Choroid plexus epithelial cell (primary cell): Measurements from ENCODE around the gene IL36B.

Experiments
- DNase-seq: peaks from one replicate; pipeline ENCODE4 v3.0.0-alpha.2; 2010; ENCODE audit warnings: low read depth
- H3K4me3 ChIP-seq: 2 replicates; pipeline ENCODE4 v1.5.1; 2011; ENCODE audit warnings: low read depth, mild to moderate bottlenecking, control low read depth, low read length, moderate library complexity
- CTCF ChIP-seq: conservative IDR thresholded peaks from 2 replicates; pipeline ENCODE4 v1.5.1; 2011; ENCODE audit warnings: low read depth, mild to moderate bottlenecking, control low read depth, inconsistent platforms, low read length, moderate library complexity

Gene IL36B

GRCh38 chr2:113060396-113060795, 7.7 kb upstream of the IL36B start:
- peak; percentile 8 for DNase-seq
- H3K4me3 ChIP-seq, result no peak overlapping the region
- TF ChIP-seq CTCF, result no peak

GRCh38 chr2:113058998-113059960, 6.6 kb upstream of the IL36B start, which contains the start of gene IL36RN:
Gene IL36RN, plus strand, starts transcription at chr2:113059198. Its CDS starts 241 bp downstream, at chr2:113059439.
- no peak within 1 kb of the TSS for H3K4me3 ChIP-seq
- DNase-seq, result no peak
- no peak for TF ChIP-seq CTCF

GRCh38 chr2:113058411-113058994, 5.8 kb upstream of the IL36B start:
- DNase-seq, result no peak
- no peak overlapping the region for H3K4me3 ChIP-seq
- TF ChIP-seq CTCF, result no peak

GRCh38 chr2:113057117-113057516, 4.5 kb upstream of the IL36B start:
- no peak for TF ChIP-seq CTCF
- H3K4me3 ChIP-seq, result no peak overlapping the region
- no peak for DNase-seq

- no peak for TF ChIP-seq CTCF
- peak; percentile 17 for DNase-seq
- no peak overlapping the region for H3K4me3 ChIP-seq
These were observed 3.9 kb upstream of the IL36B start for GRCh38 chr2:113056521-113056920.

- no peak for TF ChIP-seq CTCF
- no peak for DNase-seq
- H3K4me3 ChIP-seq, result no peak overlapping the region
These were observed 1.4 kb upstream of the IL36B start for GRCh38 chr2:113054066-113054465.
